Stromal cell of bone marrow (primary cell): ENCODE data around the gene NOP10.
"Not testable (repeated sequence)": the region's sequence is repeated elsewhere in the genome, so short reads cannot be mapped to it uniquely, and the experiment has no call there.

Experiments
- DNase-seq: peaks from one replicate; pipeline ENCODE4 v3.0.0-alpha.2; 2012; ENCODE audit warnings: low read depth

The NOP10 gene

GRCh38 chr15:34342737-34343575 lies at the start of gene NOP10, which contains the start of gene NUTM1:
TSS of gene NOP10 (minus strand) at chr15:34343136. CDS start at chr15:34343073, 63 bp downstream.
TSS of gene NUTM1 (plus strand) at chr15:34343315. CDS start at chr15:34343697, 382 bp downstream.
- DNase-seq = peak; percentile 80

- DNase-seq = not testable (repeated sequence)
These were observed 46.7 kb upstream of the NOP10 start for GRCh38 chr15:34389594-34390086.

GRCh38 chr15:34381829-34382521 lies 39.0 kb upstream of the NOP10 start:
- not testable (repeated sequence) for DNase-seq

DNA sequence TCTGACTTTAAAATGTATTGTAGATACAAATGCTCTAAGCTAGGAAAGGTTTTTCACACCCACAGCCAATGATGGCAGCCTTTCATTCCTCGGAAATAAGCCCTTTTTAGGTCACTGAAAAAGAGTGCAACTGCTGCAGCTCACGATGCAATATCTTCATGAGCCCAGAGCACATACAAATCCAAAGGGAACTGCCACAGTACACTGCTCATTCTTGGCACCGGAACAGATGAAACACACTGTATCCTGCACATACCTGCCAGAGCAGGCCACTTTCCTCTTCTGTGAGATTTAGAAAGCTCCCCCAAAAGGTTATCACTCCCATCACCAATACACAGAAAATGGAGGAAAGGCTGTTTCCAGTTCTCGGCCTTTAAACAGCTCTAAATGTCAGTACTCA lies 37.6 kb upstream of the NOP10 start:
- not testable (repeated sequence) for DNase-seq

DNA sequence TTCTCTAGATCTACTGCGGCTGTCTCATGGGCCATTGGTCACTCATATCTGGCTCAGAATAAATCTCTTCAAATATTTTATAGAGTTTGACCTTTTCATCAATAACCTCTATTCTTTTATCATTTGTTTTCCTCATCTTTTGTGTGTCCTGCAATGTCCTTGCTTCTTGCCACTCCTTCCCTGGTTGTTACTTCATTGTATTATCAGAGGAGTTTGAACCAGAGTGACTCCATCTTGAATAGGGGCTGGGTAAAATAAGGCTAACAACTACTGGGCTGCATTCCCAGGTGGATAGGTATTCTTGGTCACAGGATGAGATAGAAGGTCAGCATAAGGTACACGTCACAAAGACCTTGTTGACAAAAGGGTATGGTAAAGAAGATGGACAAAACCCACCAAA lies 33.9 kb upstream of the NOP10 start:
- DNase-seq = no peak

- DNase-seq = not testable (repeated sequence)
These were observed 32.6 kb upstream of the NOP10 start for GRCh38 chr15:34375541-34375940.

DNA sequence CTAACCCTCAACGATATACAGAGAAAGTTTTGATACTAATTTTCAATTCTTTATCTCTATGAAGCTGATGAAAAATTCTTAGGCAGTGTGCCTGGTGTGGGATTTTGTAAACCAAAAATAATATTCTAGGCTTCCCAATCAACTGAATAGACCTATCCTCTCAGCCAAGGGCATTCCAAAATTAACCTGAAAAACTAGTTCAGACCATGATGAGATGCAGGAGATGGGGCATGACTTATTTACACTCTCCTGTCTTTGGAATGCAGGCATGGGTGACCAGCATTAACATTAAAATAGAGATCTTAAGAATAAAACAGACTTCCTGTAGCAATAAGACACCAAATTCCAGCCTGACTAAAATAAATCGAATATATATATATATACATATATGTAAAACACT lies 31.9 kb upstream of the NOP10 start:
- DNase-seq = no peak

GRCh38 chr15:34373951-34374350 lies 31.0 kb upstream of the NOP10 start:
- DNase-seq = no peak

- DNase-seq = no peak
These were observed 27.7 kb upstream of the NOP10 start for GRCh38 chr15:34370643-34371042.

GRCh38 chr15:34370129-34370528 lies 27.2 kb upstream of the NOP10 start:
- no peak for DNase-seq

DNA sequence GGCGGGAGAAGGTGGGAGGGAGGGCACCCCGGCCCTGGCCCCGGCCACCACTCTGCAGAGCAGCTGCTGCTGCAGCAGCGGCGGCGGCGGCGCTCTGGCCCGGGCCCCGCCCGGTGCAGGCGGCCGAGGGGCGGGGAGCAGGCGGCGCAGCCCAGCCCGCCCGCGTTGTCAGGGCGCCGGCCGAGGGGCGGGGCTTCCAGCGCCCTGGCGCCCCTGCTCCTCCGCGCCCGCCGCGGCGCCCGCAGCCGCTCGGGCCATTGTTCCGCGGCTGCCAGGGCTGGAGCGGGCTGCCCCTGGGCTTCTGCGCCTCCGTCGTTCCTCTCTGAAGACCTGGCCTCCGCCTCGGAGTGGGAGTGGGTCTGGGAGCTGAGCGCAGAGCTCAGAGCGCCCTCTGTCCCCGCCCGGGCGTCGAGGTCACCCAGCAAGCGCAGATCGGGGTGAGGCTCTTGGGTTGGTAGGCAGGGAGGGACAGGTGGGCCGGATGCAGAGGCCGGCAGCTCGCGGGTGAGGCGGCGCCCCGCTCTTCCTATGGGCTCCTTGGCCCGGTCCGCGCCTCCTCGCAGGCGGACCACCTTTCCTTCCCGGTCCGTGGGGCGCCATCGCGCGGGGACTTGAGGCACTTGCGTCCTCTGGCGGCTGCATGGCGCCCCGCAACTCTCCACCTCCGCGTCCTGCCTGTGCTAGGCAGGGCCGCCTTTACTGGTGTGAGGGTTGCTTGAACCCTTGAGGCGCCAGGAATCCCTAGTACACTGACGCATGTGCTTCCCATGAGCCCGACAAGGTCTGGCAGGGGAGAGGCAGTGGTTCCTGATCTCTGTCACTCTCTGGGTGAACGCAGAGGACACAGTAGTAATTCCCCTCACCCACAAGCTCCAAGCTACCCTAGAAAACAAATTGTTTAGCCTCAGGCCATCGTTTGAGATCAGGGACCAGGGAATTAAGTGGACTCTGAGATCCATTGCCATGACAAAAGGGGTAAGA lies 24.5 kb upstream of the NOP10 start, which contains the start of gene LPCAT4:
Gene LPCAT4, minus strand, starts transcription at position 96 of the 981 bp plus-strand sequence. CDS start 96 bp downstream, outside the sequence.
- DNase-seq = peak; percentile 77

DNA sequence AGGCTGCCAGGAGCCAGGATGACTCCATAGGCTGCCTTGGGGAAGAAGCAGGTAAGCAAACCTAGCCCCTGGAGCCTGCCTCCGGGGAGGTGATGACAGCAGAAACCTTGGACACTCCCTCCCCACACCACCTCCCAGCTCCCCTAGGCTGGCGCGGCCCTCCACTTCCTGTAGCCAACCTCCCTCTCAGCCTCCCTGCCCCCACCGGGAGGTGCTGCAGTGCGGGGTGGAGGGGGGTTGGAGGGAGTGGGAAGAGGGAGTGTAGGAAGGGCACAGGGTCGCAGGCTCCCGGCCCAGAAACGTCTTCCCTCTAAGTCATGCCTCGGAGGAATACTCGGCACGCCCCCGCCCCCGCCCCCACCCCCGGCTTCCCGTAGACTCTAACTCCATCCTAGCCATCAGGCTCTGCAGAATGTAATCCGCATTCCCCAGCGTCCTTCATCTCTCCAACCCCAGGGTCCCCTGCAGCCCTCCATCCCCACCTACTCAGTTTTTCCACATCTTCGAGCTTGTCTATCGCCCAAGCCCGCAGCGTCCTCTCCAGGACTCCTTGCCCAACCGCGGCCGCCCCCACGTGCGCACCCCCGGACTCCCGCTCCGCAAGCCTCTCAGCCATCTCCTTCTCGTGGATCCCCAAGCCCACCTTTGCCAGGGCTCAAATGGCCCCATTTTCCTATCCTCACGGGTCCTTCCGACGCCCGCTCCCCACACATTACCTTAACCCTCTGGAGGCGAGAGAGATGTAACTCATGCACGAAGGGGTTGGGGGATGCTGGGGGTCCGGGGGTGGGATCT lies 23.5 kb upstream of the NOP10 start:
- DNase-seq = peak; percentile 20

GRCh38 chr15:34365836-34366235 lies 22.9 kb upstream of the NOP10 start:
- DNase-seq = no peak

DNA sequence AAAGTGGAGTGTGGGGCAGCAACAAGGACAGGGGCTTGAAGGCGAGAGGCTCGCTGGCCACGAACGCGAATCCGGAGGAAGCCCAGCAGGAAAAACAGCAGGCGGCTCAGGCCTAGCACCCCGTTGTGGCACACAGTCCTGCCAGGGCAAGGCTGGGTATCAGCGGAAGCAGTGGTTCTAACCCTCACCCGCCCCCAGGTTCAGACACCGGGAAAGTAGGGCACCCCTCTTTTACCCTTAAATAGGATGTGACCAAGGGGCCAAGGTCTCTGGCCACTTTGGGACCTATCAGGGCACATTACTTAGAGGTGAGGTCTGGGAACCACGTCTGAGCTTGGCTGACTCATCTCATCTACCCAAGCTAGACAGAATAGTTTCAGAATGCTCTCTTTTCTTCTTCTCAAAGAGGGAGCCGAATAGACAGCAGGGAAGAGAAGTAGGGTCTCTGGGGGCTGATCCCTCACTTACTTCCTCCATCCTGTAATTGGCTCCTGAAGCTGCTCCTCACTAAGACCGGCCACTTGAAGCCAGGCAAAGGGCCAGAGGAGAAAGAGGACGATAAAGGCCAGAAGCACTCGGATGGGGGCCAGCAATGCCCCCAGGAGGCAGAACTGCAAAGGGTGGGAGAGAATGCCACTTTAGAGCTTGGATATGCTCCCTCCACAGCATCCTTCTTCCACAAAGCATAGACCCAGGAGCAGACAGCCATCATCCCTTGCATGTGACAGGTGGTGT lies 22.3 kb upstream of the NOP10 start:
- no peak for DNase-seq

DNA sequence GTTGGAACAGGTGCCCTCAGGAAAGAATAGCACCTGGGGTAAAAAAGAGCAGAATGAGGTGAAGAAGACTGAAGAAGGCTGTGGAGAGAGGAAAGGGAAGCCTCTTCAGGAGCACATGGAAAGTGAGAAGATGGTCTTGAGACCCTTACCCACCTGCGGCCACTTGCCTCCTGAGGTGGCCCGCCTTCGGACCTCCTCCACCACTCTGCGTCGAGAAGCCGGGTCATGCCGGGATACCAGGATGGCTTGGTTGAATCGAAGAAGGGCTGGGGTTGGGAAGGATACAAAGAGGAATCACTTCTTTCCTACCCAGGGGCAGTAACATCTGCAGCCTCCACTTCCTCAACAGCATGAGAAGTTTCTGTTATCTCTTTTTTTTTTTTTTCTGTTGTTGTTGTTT lies 21.1 kb upstream of the NOP10 start:
- DNase-seq = no peak

GRCh38 chr15:34362047-34362773 lies 19.3 kb upstream of the NOP10 start:
- no peak for DNase-seq

DNA sequence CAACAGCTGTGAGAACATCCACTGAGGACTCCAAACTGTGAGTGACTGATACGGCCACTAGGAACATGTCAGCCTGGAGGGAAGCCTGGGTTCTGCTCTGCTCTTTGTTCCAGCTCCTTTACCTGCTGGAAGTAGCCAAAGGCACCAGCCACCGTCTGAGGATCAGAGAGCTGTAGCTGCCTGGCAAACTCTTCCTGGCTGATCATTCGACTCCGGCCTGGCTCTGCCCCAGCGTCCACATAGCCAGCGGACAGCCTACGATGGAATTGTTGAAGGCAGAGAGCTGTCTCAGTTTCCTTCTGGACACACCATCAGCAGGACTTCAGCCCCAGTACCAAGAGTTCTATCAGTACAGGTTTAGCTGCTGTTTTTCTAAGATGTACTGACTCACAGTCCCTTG lies 18.3 kb upstream of the NOP10 start:
- DNase-seq = no peak

- no peak for DNase-seq
These were observed 17.4 kb upstream of the NOP10 start for GRCh38 chr15:34360298-34360697.

GRCh38 chr15:34359416-34359815 lies 16.5 kb upstream of the NOP10 start:
- no peak for DNase-seq
